GM23338 (cell line): Measurements from ENCODE around the gene GRM8. TPM values are rescaled to one million over a fixed set of nuclear protein-coding genes. Genes with fewer than 3 reads are reported as not detected.

Source experiments
- ATAC-seq: fragments of 200-7000 bp; cut with Tn5 transposase; 3 replicates; pipeline ENCODE4 v1.9.1; 2020
- DNase-seq: peaks from one replicate; pipeline ENCODE4 v3.0.0-alpha.2; 2015; ENCODE audit warnings: low spot score
- H2AFZ ChIP-seq: fragments of 200-600 bp; sonication (generic); 2 replicates; pipeline ENCODE4 v1.8.0; 2016; ENCODE audit warnings: antibody characterized with exemption, mild to moderate bottlenecking, moderate library complexity
- H3F3A ChIP-seq: fragments of 200-600 bp; sonication (generic); replicated peaks from 2 replicates; pipeline ENCODE4 v1.8.0; 2017; ENCODE audit warnings: antibody characterized with exemption, mixed run types, low read depth
- H3K27ac ChIP-seq: fragments of 200-600 bp; sonication (generic); 2 replicates; pipeline ENCODE4 v1.6.1; 2016; ENCODE audit warnings: low read depth
- H3K27me3 ChIP-seq: fragments of 200-600 bp; sonication (generic); 2 replicates; pipeline ENCODE4 v1.8.0; 2016; ENCODE audit warnings: mild to moderate bottlenecking, mixed run types, moderate library complexity; ENCODE audit not compliant: insufficient read depth
- H3K36me3 ChIP-seq: fragments of 200-600 bp; sonication (generic); 2 replicates; pipeline ENCODE4 v1.8.0; 2016; ENCODE audit warnings: mild to moderate bottlenecking; ENCODE audit not compliant: insufficient read depth
- H3K4me1 ChIP-seq: fragments of 200-600 bp; sonication (generic); 2 replicates; pipeline ENCODE4 v1.8.0; 2016; ENCODE audit warnings: mild to moderate bottlenecking, moderate library complexity; ENCODE audit not compliant: insufficient read depth
- H3K4me2 ChIP-seq: fragments of 200-600 bp; sonication (generic); 2 replicates; pipeline ENCODE4 v1.7.1; 2017; ENCODE audit warnings: mixed run types
- H3K4me3 ChIP-seq: fragments of 200-600 bp; sonication (generic); 2 replicates; pipeline ENCODE4 v1.6.1; 2016; ENCODE audit warnings: mixed run types
- H3K79me2 ChIP-seq: fragments of 200-600 bp; sonication (generic); replicated peaks from 2 replicates; pipeline ENCODE4 v1.8.0; 2017; ENCODE audit warnings: mild to moderate bottlenecking; ENCODE audit not compliant: insufficient read depth
- H3K9me2 ChIP-seq: fragments of 200-600 bp; sonication (generic); 2 replicates; pipeline ENCODE4 v1.8.0; 2017; ENCODE audit not compliant: insufficient read depth
- H4K20me1 ChIP-seq: fragments of 200-600 bp; sonication (generic); replicated peaks from 2 replicates; pipeline ENCODE4 v1.8.0; 2017; ENCODE audit warnings: mild to moderate bottlenecking; ENCODE audit not compliant: insufficient read depth
- H3K27ac Mint-ChIP-seq: 2 replicates; pipeline ENCODE4 v1.8.0; 2020; ENCODE audit warnings: inconsistent platforms, mild to moderate bottlenecking, moderate library complexity, mixed read lengths
- H3K27me3 Mint-ChIP-seq: 3 replicates; pipeline ENCODE4 v1.8.0; 2022; ENCODE audit warnings: low read depth, mild to moderate bottlenecking, moderate library complexity, mixed read lengths, inconsistent platforms; ENCODE audit not compliant: insufficient read depth, poor library complexity
- H3K36me3 Mint-ChIP-seq: 3 replicates; pipeline ENCODE4 v1.8.0; 2021; ENCODE audit warnings: low read depth, mild to moderate bottlenecking, inconsistent platforms, moderate library complexity, mixed read lengths
- H3K4me1 Mint-ChIP-seq: 3 replicates; pipeline ENCODE4 v1.8.0; 2020; ENCODE audit warnings: mild to moderate bottlenecking, inconsistent platforms, mixed read lengths
- H3K4me3 Mint-ChIP-seq: 3 replicates; pipeline ENCODE4 v1.8.0; 2021; ENCODE audit warnings: moderate library complexity, mild to moderate bottlenecking, inconsistent platforms, mixed read lengths
- H3K9me3 Mint-ChIP-seq: 3 replicates; pipeline ENCODE4 v1.8.0; 2020; ENCODE audit warnings: moderate library complexity, mild to moderate bottlenecking, inconsistent platforms, mixed read lengths
- CREB1 ChIP-seq: fragments of 250-450 bp; sonication (Bioruptor Pico); IDR thresholded peaks from 2 replicates; pipeline ENCODE4 v1.5.0; 2020; ENCODE audit warnings: low read depth, mild to moderate bottlenecking, moderate library complexity
- EZH2 ChIP-seq: fragments of 200-600 bp; sonication (generic); IDR thresholded peaks from one replicate; pipeline ENCODE4 v1.8.0; 2017; ENCODE audit warnings: antibody characterized with exemption, mild to moderate bottlenecking, low read depth; ENCODE audit not compliant: unreplicated experiment
- EZH2phosphoT487 ChIP-seq: fragments of 200-600 bp; sonication (generic); IDR thresholded peaks from one replicate; pipeline ENCODE4 v1.8.1; 2018; ENCODE audit warnings: antibody characterized with exemption; ENCODE audit not compliant: unreplicated experiment
- JUNB ChIP-seq: IDR thresholded peaks from one replicate; pipeline ENCODE4 v1.6.1; 2016; ENCODE audit warnings: antibody characterized with exemption; ENCODE audit not compliant: unreplicated experiment
- NANOG ChIP-seq: IDR thresholded peaks from 2 replicates; pipeline ENCODE4 v1.6.1; 2016; ENCODE audit warnings: antibody characterized with exemption, borderline replicate concordance
- POLR2AphosphoS5 ChIP-seq: IDR thresholded peaks from 2 replicates; pipeline ENCODE4 v1.6.1; 2016; ENCODE audit warnings: antibody characterized with exemption, low read depth
- STAT1 ChIP-seq: IDR thresholded peaks from one replicate; pipeline ENCODE4 v1.6.1; 2016; ENCODE audit warnings: antibody characterized with exemption; ENCODE audit not compliant: unreplicated experiment
- ZNF114 ChIP-seq: fragments of 250-450 bp; sonication (Bioruptor Pico); IDR thresholded peaks from 2 replicates; pipeline ENCODE4 v1.5.0; 2020; ENCODE audit warnings: mild to moderate bottlenecking, moderate library complexity
- ZNF331 ChIP-seq: fragments of 250-450 bp; sonication (Bioruptor Pico); IDR thresholded peaks from 2 replicates; pipeline ENCODE4 v1.5.0; 2020; ENCODE audit warnings: low read depth, mild to moderate bottlenecking, moderate library complexity
- polyA plus RNA-seq: library from polyadenylated mRNA; unstranded; fragments of >200 nt; fragmentation: Nextera tagmentation; extraction: Ambion mirVana; gene quantifications from 2 replicates; pipeline ENCODE4 v1.2.1, GENCODE V29; 2016
- total RNA-seq: library from RNA; depleted of rRNA; stranded (reverse); fragments of >200 nt; shearing (Covaris generic); gene quantifications from 2 replicates; pipeline ENCODE4 v1.2.3, GENCODE V29; 2014
- TF ChIP-seq, protein P1 (sequence below): IDR thresholded peaks from 2 replicates; pipeline ENCODE4 v1.6.1; 2016; ENCODE audit warnings: antibody characterized with exemption
- TF ChIP-seq, protein P2 (sequence below): IDR thresholded peaks from one replicate; pipeline ENCODE4 v1.6.1; 2018; ENCODE audit warnings: antibody characterized with exemption; ENCODE audit not compliant: unreplicated experiment

GRM8 gene
- total and polyA plus RNA-seq, 2 experiments from 2014 or later = 1.9 to 6.6 TPM

DNA sequence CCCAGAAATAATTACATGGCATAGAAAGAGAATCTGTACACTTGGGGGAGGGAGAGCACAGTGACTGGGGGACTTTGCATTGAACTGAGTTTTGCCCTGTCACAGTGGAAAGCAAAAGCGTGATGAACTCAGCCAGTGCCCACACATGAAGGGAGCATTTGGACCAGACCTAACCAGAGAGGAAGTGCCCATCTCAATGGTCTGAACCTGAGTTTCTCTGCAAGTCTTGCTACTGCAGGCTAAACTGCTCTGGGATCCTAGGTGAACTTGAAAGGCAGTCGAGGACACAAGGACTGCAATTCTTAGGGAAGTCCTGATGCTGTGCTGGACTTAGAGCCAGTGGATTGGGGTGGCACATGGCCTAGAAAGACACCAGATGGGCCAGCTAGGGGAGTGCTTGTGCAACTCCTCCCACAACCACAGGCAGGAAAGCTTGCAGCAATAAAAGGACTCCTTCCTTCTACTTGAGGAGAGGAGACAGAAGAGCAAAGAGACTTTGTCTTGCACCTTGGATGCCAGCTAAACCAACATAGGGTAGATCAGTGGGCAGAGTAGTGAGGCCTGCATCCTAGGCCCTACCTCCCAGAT is 259.0 kb downstream of the GRM8 start (continued):
- TF ChIP-seq, protein P1, sequence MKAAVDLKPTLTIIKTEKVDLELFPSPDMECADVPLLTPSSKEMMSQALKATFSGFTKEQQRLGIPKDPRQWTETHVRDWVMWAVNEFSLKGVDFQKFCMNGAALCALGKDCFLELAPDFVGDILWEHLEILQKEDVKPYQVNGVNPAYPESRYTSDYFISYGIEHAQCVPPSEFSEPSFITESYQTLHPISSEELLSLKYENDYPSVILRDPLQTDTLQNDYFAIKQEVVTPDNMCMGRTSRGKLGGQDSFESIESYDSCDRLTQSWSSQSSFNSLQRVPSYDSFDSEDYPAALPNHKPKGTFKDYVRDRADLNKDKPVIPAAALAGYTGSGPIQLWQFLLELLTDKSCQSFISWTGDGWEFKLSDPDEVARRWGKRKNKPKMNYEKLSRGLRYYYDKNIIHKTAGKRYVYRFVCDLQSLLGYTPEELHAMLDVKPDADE = no peak
- no peak for TF ChIP-seq ZNF114 (CRISPR knock-in tag)

DNA sequence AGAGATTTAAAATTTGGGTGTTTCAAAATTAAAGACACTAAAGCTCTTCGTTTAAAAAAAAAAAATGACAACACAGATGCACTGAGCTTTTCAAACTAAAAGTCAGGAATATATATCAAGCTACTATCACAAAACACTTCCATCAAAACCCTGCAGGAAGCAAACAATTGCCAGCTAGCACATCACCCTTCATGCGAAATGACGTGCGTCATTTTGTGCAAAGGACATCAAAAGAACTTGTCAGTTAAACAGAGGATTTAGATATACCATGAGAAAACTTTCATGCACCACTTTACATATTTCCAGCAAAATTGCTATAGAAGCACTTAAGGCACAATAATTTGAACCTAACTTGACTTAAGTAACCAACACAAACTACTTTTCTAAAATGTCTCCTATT is 264.7 kb downstream of the GRM8 start:
- Histone ChIP-seq H3K4me2 (no peak overlapping the region), H3K27me3 (no peaks in the 10 kb centered on the region), H3K36me3 (no peaks in the 10 kb centered on the region), H4K20me1 (no peaks in the 10 kb centered on the region), H3K4me3 (no peak overlapping the region), H2AFZ (no peak overlapping the region), H3K4me1 (no peaks in the 10 kb centered on the region), H3K79me2 (no peaks in the 10 kb centered on the region), H3F3A (no peaks in the 10 kb centered on the region), H3K27ac (no peak overlapping the region), H3K9me2 (no peaks in the 10 kb centered on the region)
- Mint-ChIP-seq H3K9me3 (no peaks in the 10 kb centered on the region; the same call in 2 of the 3 replicates), H3K27me3 (no peaks in the 10 kb centered on the region), H3K4me1 (no peaks in the 10 kb centered on the region), H3K27ac (no peak overlapping the region), H3K4me3 (no peak overlapping the region), H3K36me3 (no peaks in the 10 kb centered on the region)
- ATAC-seq (no peak), DNase-seq (no peak)
- TF ChIP-seq ZNF114 (CRISPR knock-in tag) = no peak
- no peak for TF ChIP-seq JUNB
- TF ChIP-seq, protein P2, sequence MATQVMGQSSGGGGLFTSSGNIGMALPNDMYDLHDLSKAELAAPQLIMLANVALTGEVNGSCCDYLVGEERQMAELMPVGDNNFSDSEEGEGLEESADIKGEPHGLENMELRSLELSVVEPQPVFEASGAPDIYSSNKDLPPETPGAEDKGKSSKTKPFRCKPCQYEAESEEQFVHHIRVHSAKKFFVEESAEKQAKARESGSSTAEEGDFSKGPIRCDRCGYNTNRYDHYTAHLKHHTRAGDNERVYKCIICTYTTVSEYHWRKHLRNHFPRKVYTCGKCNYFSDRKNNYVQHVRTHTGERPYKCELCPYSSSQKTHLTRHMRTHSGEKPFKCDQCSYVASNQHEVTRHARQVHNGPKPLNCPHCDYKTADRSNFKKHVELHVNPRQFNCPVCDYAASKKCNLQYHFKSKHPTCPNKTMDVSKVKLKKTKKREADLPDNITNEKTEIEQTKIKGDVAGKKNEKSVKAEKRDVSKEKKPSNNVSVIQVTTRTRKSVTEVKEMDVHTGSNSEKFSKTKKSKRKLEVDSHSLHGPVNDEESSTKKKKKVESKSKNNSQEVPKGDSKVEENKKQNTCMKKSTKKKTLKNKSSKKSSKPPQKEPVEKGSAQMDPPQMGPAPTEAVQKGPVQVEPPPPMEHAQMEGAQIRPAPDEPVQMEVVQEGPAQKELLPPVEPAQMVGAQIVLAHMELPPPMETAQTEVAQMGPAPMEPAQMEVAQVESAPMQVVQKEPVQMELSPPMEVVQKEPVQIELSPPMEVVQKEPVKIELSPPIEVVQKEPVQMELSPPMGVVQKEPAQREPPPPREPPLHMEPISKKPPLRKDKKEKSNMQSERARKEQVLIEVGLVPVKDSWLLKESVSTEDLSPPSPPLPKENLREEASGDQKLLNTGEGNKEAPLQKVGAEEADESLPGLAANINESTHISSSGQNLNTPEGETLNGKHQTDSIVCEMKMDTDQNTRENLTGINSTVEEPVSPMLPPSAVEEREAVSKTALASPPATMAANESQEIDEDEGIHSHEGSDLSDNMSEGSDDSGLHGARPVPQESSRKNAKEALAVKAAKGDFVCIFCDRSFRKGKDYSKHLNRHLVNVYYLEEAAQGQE = no peak

DNA sequence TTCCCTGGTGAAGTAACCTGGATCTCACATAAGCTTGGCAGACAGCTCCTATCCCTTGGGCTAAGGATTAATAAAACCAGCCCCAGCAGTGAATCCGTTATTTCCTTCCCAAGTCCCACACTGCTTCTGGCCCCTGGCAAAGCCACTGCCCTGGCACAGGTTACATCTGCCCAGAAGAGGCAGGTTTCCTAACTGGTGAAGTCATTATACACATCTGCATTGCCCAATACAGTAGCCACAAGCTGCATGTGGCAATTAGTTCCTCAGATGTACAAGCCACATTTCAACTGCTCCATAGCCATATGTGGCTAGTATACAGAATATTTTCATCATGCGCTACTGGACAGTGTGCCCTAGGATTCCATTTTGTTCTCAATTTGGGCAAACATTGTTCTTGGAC is 273.0 kb downstream of the GRM8 start:
- ATAC-seq (no peak), DNase-seq (no peak)
- Histone ChIP-seq H3K79me2 (no peaks in the 10 kb centered on the region), H3K4me2 (no peak overlapping the region), H3K27me3 (no peaks in the 10 kb centered on the region), H3K4me1 (peaks cover 7% of the 10 kb centered on the region; the same call in 1 of the 2 replicates), H3F3A (no peaks in the 10 kb centered on the region), H3K9me2 (no peaks in the 10 kb centered on the region; the same call in 1 of the 2 replicates), H3K36me3 (no peaks in the 10 kb centered on the region), H2AFZ (no peak overlapping the region), H3K27ac (no peak overlapping the region), H3K4me3 (no peak overlapping the region), H4K20me1 (no peaks in the 10 kb centered on the region)
- Mint-ChIP-seq H3K4me1 (peaks cover 4% of the 10 kb centered on the region; the same call in 2 of the 3 replicates), H3K36me3 (no peaks in the 10 kb centered on the region), H3K27me3 (peaks cover 2% of the 10 kb centered on the region), H3K4me3 (no peak overlapping the region), H3K27ac (no peak overlapping the region; the same call in 1 of the 2 replicates), H3K9me3 (no peaks in the 10 kb centered on the region)
- TF ChIP-seq ZNF114 (CRISPR knock-in tag) (no peak), CREB1 (no peak), POLR2AphosphoS5 (no peak), EZH2 (no peak), EZH2phosphoT487 (no peak), ZNF331 (CRISPR knock-in tag) (no peak), NANOG (no peak), STAT1 (no peak)
- TF ChIP-seq, protein P1 = no peak
